GM23248 (cell line): ENCODE data around the gene NPAS3. TPM values are rescaled to one million over a fixed set of nuclear protein-coding genes. Genes with fewer than 3 reads are reported as not detected.

ENCODE experiments used
- DNase-seq: peaks from one replicate; pipeline ENCODE4 v3.0.0-alpha.2; 2015
- H2AFZ ChIP-seq: fragments of 200-600 bp; sonication (generic); 2 replicates; pipeline ENCODE4 v1.6.1; 2016; ENCODE audit warnings: antibody characterized with exemption
- H3F3A ChIP-seq: fragments of 200-600 bp; sonication (generic); 2 replicates; pipeline ENCODE4 v1.6.1; 2016; ENCODE audit warnings: mild to moderate bottlenecking, antibody characterized with exemption, mixed run types; ENCODE audit not compliant: insufficient read depth
- H3K27ac ChIP-seq: fragments of 200-600 bp; sonication (generic); 2 replicates; pipeline ENCODE4 v1.5.1; 2016; ENCODE audit warnings: mild to moderate bottlenecking
- H3K27me3 ChIP-seq: fragments of 200-600 bp; sonication (generic); replicated peaks from 2 replicates; pipeline ENCODE4 v1.6.1; 2016; ENCODE audit warnings: mild to moderate bottlenecking; ENCODE audit not compliant: insufficient read depth
- H3K36me3 ChIP-seq: fragments of 200-600 bp; sonication (generic); 2 replicates; pipeline ENCODE4 v1.6.1; 2016; ENCODE audit warnings: low read depth, mild to moderate bottlenecking
- H3K4me1 ChIP-seq: fragments of 200-600 bp; sonication (generic); 2 replicates; pipeline ENCODE4 v1.6.1; 2016; ENCODE audit warnings: mild to moderate bottlenecking; ENCODE audit not compliant: insufficient read depth
- H3K4me2 ChIP-seq: fragments of 200-600 bp; sonication (generic); one replicate; pipeline ENCODE4 v1.6.1; 2016; ENCODE audit warnings: mild to moderate bottlenecking; ENCODE audit not compliant: unreplicated experiment
- H3K4me3 ChIP-seq: fragments of 200-600 bp; sonication (generic); 2 replicates; pipeline ENCODE4 v1.5.1; 2016; ENCODE audit warnings: mild to moderate bottlenecking
- H3K79me2 ChIP-seq: fragments of 200-600 bp; sonication (generic); 2 replicates; pipeline ENCODE4 v1.6.1; 2016; ENCODE audit warnings: mild to moderate bottlenecking; ENCODE audit not compliant: insufficient read depth
- H3K9ac ChIP-seq: fragments of 200-600 bp; sonication (generic); 2 replicates; pipeline ENCODE4 v1.6.1; 2016; ENCODE audit warnings: mild to moderate bottlenecking
- H3K9me2 ChIP-seq: fragments of 200-600 bp; sonication (generic); 2 replicates; pipeline ENCODE4 v1.6.1; 2016; ENCODE audit warnings: mixed run types, mild to moderate bottlenecking, moderate library complexity; ENCODE audit not compliant: insufficient read depth
- H3K9me3 ChIP-seq: fragments of 200-600 bp; sonication (generic); one replicate; pipeline ENCODE4 v1.6.1; 2017; ENCODE audit warnings: low read depth
- H4K20me1 ChIP-seq: fragments of 200-600 bp; sonication (generic); 2 replicates; pipeline ENCODE4 v1.6.0; 2016; ENCODE audit not compliant: insufficient read depth
- EZH2 ChIP-seq: fragments of 200-600 bp; sonication (generic); IDR thresholded peaks from 2 replicates; pipeline ENCODE4 v1.6.1; 2018; ENCODE audit warnings: antibody characterized with exemption, mild to moderate bottlenecking; ENCODE audit not compliant: insufficient read depth, poor library complexity, severe bottlenecking
- EZH2phosphoT487 ChIP-seq: fragments of 200-600 bp; sonication (generic); IDR thresholded peaks from 2 replicates; pipeline ENCODE4 v1.6.1; 2018; ENCODE audit warnings: antibody characterized with exemption, moderate library complexity, mild to moderate bottlenecking, low read depth; ENCODE audit not compliant: insufficient read depth
- WGBS, 2 experiments: methylation state at CpG; one replicate each; pipeline ENCODE4 v1.1.6; 2015 to 2017; ENCODE audit warnings: low lambda C conversion rate in 2 of 2, low coverage in 1 of 2; ENCODE audit errors: missing lambda C conversion rate in 2 of 2; 5-methylcytosine and 5-hydroxymethylcytosine counted together
- in situ Hi-C: fragments of 300-500 bp; cut with MboI; formaldehyde crosslinking; loops from 2 replicates; pipeline ENCODE4 v1.15.0; 2020
- polyA plus RNA-seq: library from polyadenylated mRNA; unstranded; fragments of >200 nt; fragmentation: Nextera tagmentation; extraction: Ambion mirVana; gene quantifications from 2 replicates; pipeline ENCODE4 v1.2.1, GENCODE V29; 2016
- total RNA-seq: library from RNA; depleted of rRNA; stranded (reverse); fragments of >200 nt; shearing (Covaris generic); gene quantifications from 2 replicates; pipeline ENCODE4 v1.2.3, GENCODE V29; 2014

The NPAS3 gene
- total and polyA plus RNA-seq, 2 experiments from 2014 or later, result 0.65 TPM; not detected in 1

GRCh38 chr14:33370426-33370825 is 431.7 kb downstream of the NPAS3 start:
- H3K9ac ChIP-seq, result no peak overlapping the region
- no peak for DNase-seq
- H3K27ac ChIP-seq, result no peak overlapping the region
- H3K27me3 ChIP-seq, result no peaks in the 10 kb centered on the region
- in situ Hi-C loops, result no loop called here
- no peaks in the 10 kb centered on the region for H3K79me2 ChIP-seq
- WGBS, 2 experiments, result 51 to 56% methylated on average over 1 of the region's 1 CpG
- no peaks in the 10 kb centered on the region for H3K9me2 ChIP-seq
- TF ChIP-seq EZH2phosphoT487 (no peak), EZH2 (no peak)
- H3K36me3 ChIP-seq, result no peaks in the 10 kb centered on the region
- H3F3A ChIP-seq, result peaks cover 6% of the 10 kb centered on the region; the same call in 1 of the 2 replicates
- H3K4me1 ChIP-seq, result peaks cover 17% of the 10 kb centered on the region
- no peak overlapping the region for H3K4me3 ChIP-seq
- no peak overlapping the region for H3K4me2 ChIP-seq
- H3K9me3 ChIP-seq, result no peaks in the 10 kb centered on the region
- no peak overlapping the region for H2AFZ ChIP-seq
- H4K20me1 ChIP-seq, result no peaks in the 10 kb centered on the region

DNA sequence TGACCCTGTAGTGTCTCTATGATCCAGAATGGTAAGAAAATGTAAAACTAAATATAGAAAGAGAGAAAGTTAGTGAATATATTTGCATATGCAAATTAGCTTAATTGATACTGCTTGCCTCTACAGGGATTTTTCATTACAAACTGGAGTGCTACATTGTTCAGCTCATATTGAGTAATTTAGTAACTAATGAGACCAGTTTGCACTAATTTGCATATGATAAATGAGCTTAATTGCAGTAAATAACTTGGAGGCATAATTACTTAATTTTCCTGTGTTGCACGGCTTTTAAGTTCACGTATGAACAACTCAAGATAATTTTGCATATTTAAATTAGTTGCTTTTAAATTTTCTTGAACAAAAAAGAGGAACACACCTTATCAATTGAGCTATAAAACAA is 436.5 kb downstream of the NPAS3 start:
- Histone ChIP-seq H3K4me2 (no peak overlapping the region), H3K9ac (no peak overlapping the region), H3K4me3 (no peak overlapping the region), H2AFZ (no peak overlapping the region), H4K20me1 (no peaks in the 10 kb centered on the region), H3K9me2 (no peaks in the 10 kb centered on the region), H3K9me3 (no peaks in the 10 kb centered on the region), H3K36me3 (no peaks in the 10 kb centered on the region), H3K27me3 (no peaks in the 10 kb centered on the region), H3K4me1 (no peaks in the 10 kb centered on the region), H3F3A (no peaks in the 10 kb centered on the region), H3K79me2 (no peaks in the 10 kb centered on the region), H3K27ac (no peak overlapping the region)
- 82 to 84% methylated on average over 2 of the region's 2 CpGs for WGBS, 2 experiments
- no peak for DNase-seq
- in situ Hi-C loops, result no loop called here
- TF ChIP-seq EZH2 (no peak), EZH2phosphoT487 (no peak)

DNA sequence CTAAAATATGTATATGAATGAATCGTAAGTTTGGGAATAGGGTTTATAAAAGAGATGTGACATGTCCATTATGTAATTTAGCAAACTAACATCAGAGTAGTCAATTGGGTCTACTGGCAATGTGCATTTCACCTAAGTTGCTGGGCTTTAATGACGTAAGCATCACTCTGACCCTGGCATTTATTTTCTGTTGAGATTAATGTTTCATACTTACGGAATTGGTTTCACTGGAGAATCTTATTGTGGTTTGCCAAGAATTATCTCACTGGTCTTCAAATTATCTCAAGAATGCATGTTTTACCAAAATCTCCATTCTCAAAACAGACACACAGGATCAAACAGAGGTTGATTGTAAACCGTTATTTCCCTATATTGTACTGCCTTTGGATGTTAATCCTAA is 437.1 kb downstream of the NPAS3 start:
- 71 to 81% methylated on average over 4 of the region's 4 CpGs for WGBS, 2 experiments
- DNase-seq, result no peak
- H3K79me2 ChIP-seq, result no peaks in the 10 kb centered on the region

GRCh38 chr14:33376510-33376909 is 437.8 kb downstream of the NPAS3 start:
- no peak for DNase-seq
- TF ChIP-seq EZH2phosphoT487 (no peak), EZH2 (no peak)
- 44 to 46% methylated on average over 3 of the region's 3 CpGs for WGBS, 2 experiments

More for the DNA sequence above, 437.1 kb downstream of the NPAS3 start:
- Histone ChIP-seq H3K4me1 (no peaks in the 10 kb centered on the region), H3K27me3 (no peaks in the 10 kb centered on the region), H2AFZ (no peak overlapping the region), H3K9ac (no peak overlapping the region), H3K9me2 (no peaks in the 10 kb centered on the region), H4K20me1 (no peaks in the 10 kb centered on the region), H3K4me3 (no peak overlapping the region), H3K36me3 (no peaks in the 10 kb centered on the region), H3K4me2 (no peak overlapping the region), H3K9me3 (no peaks in the 10 kb centered on the region), H3K27ac (no peak overlapping the region), H3F3A (no peaks in the 10 kb centered on the region)
- in situ Hi-C loops, result no loop called here
- TF ChIP-seq EZH2phosphoT487 (no peak), EZH2 (no peak)

More at GRCh38 chr14:33376510-33376909, 437.8 kb downstream of the NPAS3 start:
- in situ Hi-C loops, result no loop called here
- no peak overlapping the region for H3K4me3 ChIP-seq
- no peaks in the 10 kb centered on the region for H3K9me2 ChIP-seq
- no peak overlapping the region for H2AFZ ChIP-seq
- H3K4me2 ChIP-seq, result no peak overlapping the region
- H3K27me3 ChIP-seq, result no peaks in the 10 kb centered on the region
- H4K20me1 ChIP-seq, result no peaks in the 10 kb centered on the region
- H3K36me3 ChIP-seq, result no peaks in the 10 kb centered on the region
- no peak overlapping the region for H3K9ac ChIP-seq
- no peaks in the 10 kb centered on the region for H3K79me2 ChIP-seq
- H3F3A ChIP-seq, result no peaks in the 10 kb centered on the region
- no peaks in the 10 kb centered on the region for H3K4me1 ChIP-seq
- no peaks in the 10 kb centered on the region for H3K9me3 ChIP-seq
- H3K27ac ChIP-seq, result no peak overlapping the region
